Measurements from ENCODE around the gene SNX19. TPM values are rescaled to one million over a fixed set of nuclear protein-coding genes. Genes with fewer than 3 reads are reported as not detected.

The SNX19 gene
- total and polyA plus RNA-seq, 8 donors: 11.7 to 37.2 (median 22.4) TPM

GRCh38 chr11:130876100-130876499 lies 40.2 kb downstream of the SNX19 start:
- no peak overlapping the region for H3K27ac ChIP-seq
- no peaks in the 10 kb centered on the region for H3K4me1 ChIP-seq
- ATAC-seq: no peak
- FAIRE-seq: no peak
- DNase-seq: no peak
- H3K27me3 ChIP-seq: no peaks in the 10 kb centered on the region
- no peaks in the 10 kb centered on the region for H3K9me3 ChIP-seq
- intact Hi-C loops (cut with DNase I): no loop called here
- 65 to 69% methylated on average over 4 of the region's 4 CpGs for WGBS, 2 donors
- H3K4me3 ChIP-seq: no peak overlapping the region
- TF ChIP-seq CTCF (IDR thresholded peaks at IDR 0.05): no peak
- H3K36me3 ChIP-seq: peaks cover 0 to 70% (median 22%) of the 10 kb centered on the region in 3 donors

GRCh38 chr11:130874955-130875531 lies 41.2 kb downstream of the SNX19 start:
- peaks cover 0 to 65% (median 18%) of the 10 kb centered on the region in 3 donors for H3K36me3 ChIP-seq
- no peak overlapping the region for H3K27ac ChIP-seq
- FAIRE-seq (no peak), DNase-seq (no peak), ATAC-seq (no peak)
- no peak overlapping the region for H3K4me3 ChIP-seq
- no peak for TF ChIP-seq CTCF (IDR thresholded peaks at IDR 0.05)
- intact Hi-C loops (cut with DNase I): no loop called here
- H3K4me1 ChIP-seq: no peaks in the 10 kb centered on the region
- no peaks in the 10 kb centered on the region for H3K27me3 ChIP-seq
- H3K9me3 ChIP-seq: no peaks in the 10 kb centered on the region
- 88 to 93% methylated on average over 7 of the region's 7 CpGs for WGBS, 2 donors

- no peak for DNase-seq
- 43 to 100% methylated on average over 1 of the region's 1 CpG for WGBS, 2 donors
- no peak for TF ChIP-seq CTCF (IDR thresholded peaks at IDR 0.05)
- intact Hi-C loops (cut with DNase I): no loop called here
- Histone ChIP-seq H3K27me3 (no peaks in the 10 kb centered on the region), H3K4me1 (no peaks in the 10 kb centered on the region), H3K4me3 (no peak overlapping the region), H3K36me3 (peaks cover 0 to 59% (median 15%) of the 10 kb centered on the region in 3 donors), H3K27ac (no peak overlapping the region), H3K9me3 (no peaks in the 10 kb centered on the region)
- no peak for FAIRE-seq
- no peak for ATAC-seq
Measured at GRCh38 chr11:130874396-130874795, 41.9 kb downstream of the SNX19 start.

GRCh38 chr11:130873761-130874160 lies 42.5 kb downstream of the SNX19 start:
- H3K4me3 ChIP-seq: no peak overlapping the region
- no peak for TF ChIP-seq CTCF (IDR thresholded peaks at IDR 0.05)
- no peak for ATAC-seq
- no peaks in the 10 kb centered on the region for H3K4me1 ChIP-seq
- H3K27ac ChIP-seq: no peak overlapping the region
- no peaks in the 10 kb centered on the region for H3K27me3 ChIP-seq
- 91 to 100% methylated on average over 1 of the region's 1 CpG for WGBS, 2 donors
- DNase-seq: no peak
- intact Hi-C loops (cut with DNase I): no loop called here
- peaks cover 0 to 52% (median 8%) of the 10 kb centered on the region in 3 donors for H3K36me3 ChIP-seq
- no peaks in the 10 kb centered on the region for H3K9me3 ChIP-seq
- no peak for FAIRE-seq

GRCh38 chr11:130872981-130873380 lies 43.3 kb downstream of the SNX19 start:
- intact Hi-C loops (cut with DNase I): no loop called here
- WGBS, 2 donors: 82 to 88% methylated on average over 6 of the region's 6 CpGs
- ATAC-seq (peak in 1 of 4 donors; percentile 24), DNase-seq (no peak), FAIRE-seq (no peak)
- H3K36me3 ChIP-seq: peaks cover 0 to 45% (median 5%) of the 10 kb centered on the region in 3 donors
- H3K9me3 ChIP-seq: no peaks in the 10 kb centered on the region
- H3K4me3 ChIP-seq: no peak overlapping the region
- no peak for TF ChIP-seq CTCF (IDR thresholded peaks at IDR 0.05)
- no peaks in the 10 kb centered on the region for H3K4me1 ChIP-seq
- H3K27me3 ChIP-seq: no peaks in the 10 kb centered on the region
- H3K27ac ChIP-seq: no peak overlapping the region

Data from pancreas (tissue), 10 donors.